Body of pancreas (tissue), 4 donors: ENCODE results near the gene HRH3. TPM values are rescaled to one million over a fixed set of nuclear protein-coding genes. Genes with fewer than 3 reads are reported as not detected.
A peak's percentile ranks its signal among the peaks of the same experiment; 100 is the strongest.

Experiments used
- ATAC-seq: fragments of 150-250 bp; one replicate; pipeline ENCODE4 v1.9.1; 2016
- DNase-seq, 4 donors: peaks; one replicate each; pipeline ENCODE4 v3.0.0-alpha.2; 2019
- H3K27ac ChIP-seq, 4 donors: fragments of 200-600 bp; sonication (generic); 1 replicate in 3 of 4; 2 replicates in 1 of 4; pipeline versions ENCODE4 v1.5.1 to v1.6.1; 2016 to 2019; ENCODE audit warnings: mild to moderate bottlenecking in 1 of 4, mixed read lengths in 1 of 4, moderate library complexity in 1 of 4
- H3K27me3 ChIP-seq, 2 donors: fragments of 200-600 bp; sonication (generic); one replicate each; pipeline ENCODE4 v1.6.0; 2016; ENCODE audit warnings: mild to moderate bottlenecking in 1 of 2
- H3K36me3 ChIP-seq, 2 donors: fragments of 200-600 bp; sonication (generic); replicated peaks in 1 of 2; 2 replicates each; pipeline ENCODE4 v1.5.1; 2016; ENCODE audit warnings: low read depth in 2 of 2; ENCODE audit not compliant: insufficient read depth in 1 of 2
- H3K4me1 ChIP-seq: fragments of 200-600 bp; sonication (generic); one replicate; pipeline ENCODE4 v1.6.0; 2016
- H3K4me3 ChIP-seq, 2 donors: fragments of 200-600 bp; sonication (generic); 1 replicate in 1 of 2; 2 replicates in 1 of 2; pipeline ENCODE4 v1.5.1; 2016 to 2019
- H3K9me3 ChIP-seq, 3 donors: fragments of 200-600 bp; sonication (generic); 1 replicate in 2 of 3; 2 replicates in 1 of 3; pipeline ENCODE4 v1.5.1; 2016
- POLR2A ChIP-seq, 3 donors: fragments of 450-650 bp; IDR thresholded peaks; one replicate each; pipeline ENCODE4 v1.6.1; 2016; ENCODE audit warnings: antibody characterized with exemption in 3 of 3, mild to moderate bottlenecking in 2 of 3
- WGBS, 2 donors: methylation state at CpG; one replicate each; pipeline ENCODE4 v1.1.5; 2017; 5-methylcytosine and 5-hydroxymethylcytosine counted together
- intact Hi-C: fragments of 100-400 bp; cut with DNase I; formaldehyde crosslinking; loops from one replicate; pipeline ENCODE4 v1.15.1; 2023
- total RNA-seq, 2 donors: library from RNA; depleted of rRNA; stranded (reverse); fragments of >200 nt; gene quantifications; one replicate each; pipeline ENCODE4 v1.1.0, GENCODE V29; 2016
- TF ChIP-seq, protein P1 (sequence below), 7 experiments: fragments of 450-650 bp in 4 of 7; fragments of 200-600 bp in 3 of 7; sonication (generic) in 3 of 7; IDR thresholded peaks; one replicate each; pipeline ENCODE4 v1.5.1; 2016 to 2019; ENCODE audit warnings: antibody characterized with exemption in 7 of 7

The HRH3 gene
- total RNA-seq, 2 donors from 2014 or later: 0.33 TPM; not detected in 1

DNA sequence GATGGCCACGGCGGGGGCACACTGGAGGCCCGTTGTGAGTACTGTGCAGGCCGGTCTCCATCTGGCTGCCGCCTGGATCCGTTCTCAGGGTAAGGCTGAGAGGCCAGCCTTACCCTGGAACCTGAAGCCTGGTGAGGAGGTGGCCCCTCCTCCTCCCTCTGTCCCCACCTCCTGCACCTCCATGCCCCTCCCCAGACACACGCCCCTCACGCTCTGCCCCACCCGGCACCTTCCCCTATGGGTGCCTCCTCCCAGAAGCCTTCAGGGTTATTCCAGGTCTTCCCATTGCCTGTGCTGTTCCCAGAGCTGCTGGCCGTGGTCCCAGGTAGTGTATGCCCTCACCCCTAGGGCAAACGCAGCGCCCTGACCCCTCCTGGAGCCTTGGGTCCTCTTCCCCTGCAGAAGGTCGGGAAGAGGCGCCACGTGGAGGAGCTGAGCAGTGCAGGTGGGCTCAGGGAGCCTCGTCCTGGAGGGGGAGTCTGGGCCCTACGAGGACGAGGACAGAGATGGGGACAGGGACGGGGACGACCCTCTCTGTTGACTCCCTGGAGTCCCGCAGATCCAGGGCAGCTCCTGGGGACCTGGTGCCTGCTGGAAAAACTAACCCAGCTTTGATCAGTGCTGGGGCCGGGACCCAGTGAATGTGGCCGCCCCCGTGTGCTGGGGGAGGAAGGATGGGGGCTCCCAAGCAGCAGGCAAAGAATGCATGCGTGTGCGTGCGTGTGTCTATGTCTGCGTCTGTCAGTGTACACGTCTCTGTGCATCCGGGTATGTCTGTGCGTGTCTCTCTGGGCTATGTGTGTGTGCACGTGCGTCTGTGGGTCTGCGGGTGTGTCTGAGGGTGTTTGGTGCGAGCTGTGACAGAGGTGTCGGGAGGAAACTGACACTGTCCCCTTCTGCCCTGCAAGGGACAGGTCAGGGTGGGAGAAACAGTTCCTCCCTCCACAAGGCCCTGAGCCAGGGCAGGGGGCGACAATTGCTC is 8.2 kb upstream of the HRH3 start:
- ATAC-seq (peak; percentile 92), DNase-seq (peak; percentile 74 to 91 (median 88))
- Histone ChIP-seq H3K36me3 (no peaks in the 10 kb centered on the region), H3K9me3 (no peaks in the 10 kb centered on the region), H3K27me3 (no peaks in the 10 kb centered on the region), H3K4me3 (no peak overlapping the region), H3K27ac (peak overlapping the region; percentile 1 to 63 (median 51)), H3K4me1 (peaks cover 14% of the 10 kb centered on the region)
- TF ChIP-seq POLR2A (IDR thresholded peaks at IDR 0.05): peak; percentile 48 to 72 (median 57)
- TF ChIP-seq, protein P1, sequence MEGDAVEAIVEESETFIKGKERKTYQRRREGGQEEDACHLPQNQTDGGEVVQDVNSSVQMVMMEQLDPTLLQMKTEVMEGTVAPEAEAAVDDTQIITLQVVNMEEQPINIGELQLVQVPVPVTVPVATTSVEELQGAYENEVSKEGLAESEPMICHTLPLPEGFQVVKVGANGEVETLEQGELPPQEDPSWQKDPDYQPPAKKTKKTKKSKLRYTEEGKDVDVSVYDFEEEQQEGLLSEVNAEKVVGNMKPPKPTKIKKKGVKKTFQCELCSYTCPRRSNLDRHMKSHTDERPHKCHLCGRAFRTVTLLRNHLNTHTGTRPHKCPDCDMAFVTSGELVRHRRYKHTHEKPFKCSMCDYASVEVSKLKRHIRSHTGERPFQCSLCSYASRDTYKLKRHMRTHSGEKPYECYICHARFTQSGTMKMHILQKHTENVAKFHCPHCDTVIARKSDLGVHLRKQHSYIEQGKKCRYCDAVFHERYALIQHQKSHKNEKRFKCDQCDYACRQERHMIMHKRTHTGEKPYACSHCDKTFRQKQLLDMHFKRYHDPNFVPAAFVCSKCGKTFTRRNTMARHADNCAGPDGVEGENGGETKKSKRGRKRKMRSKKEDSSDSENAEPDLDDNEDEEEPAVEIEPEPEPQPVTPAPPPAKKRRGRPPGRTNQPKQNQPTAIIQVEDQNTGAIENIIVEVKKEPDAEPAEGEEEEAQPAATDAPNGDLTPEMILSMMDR (IDR thresholded peaks at IDR 0.05): peak in 4 of 7 experiments; percentile 20 to 37 (median 26)
- intact Hi-C loops: no loop called here
- WGBS, 2 donors: 22 to 33% methylated on average over 18 to 37 of the region's 37 CpGs

DNA sequence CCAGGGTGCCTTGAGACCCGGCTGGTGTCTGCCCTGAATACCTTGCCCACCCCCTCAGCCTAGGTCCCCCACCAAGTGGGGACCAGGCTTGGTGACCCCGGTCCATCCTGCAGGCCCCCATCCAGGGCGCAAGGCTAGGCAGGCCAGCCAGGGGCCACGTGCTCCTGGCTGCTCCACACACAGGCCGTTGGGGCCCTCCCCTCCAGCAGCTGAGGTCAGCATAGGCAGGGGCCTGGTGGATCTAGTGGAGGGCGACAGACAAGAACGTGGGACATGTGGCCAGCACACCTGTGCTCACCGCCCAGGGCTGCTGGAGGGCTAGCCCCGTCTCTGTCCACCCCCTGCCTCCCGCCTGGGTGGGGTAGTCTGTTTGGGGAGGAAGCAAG is 7.5 kb upstream of the HRH3 start:
- TF ChIP-seq, protein P1 (IDR thresholded peaks at IDR 0.05): no peak
- TF ChIP-seq POLR2A (IDR thresholded peaks at IDR 0.05): no peak
- H3K4me1 ChIP-seq: peaks cover 14% of the 10 kb centered on the region
- no peaks in the 10 kb centered on the region for H3K9me3 ChIP-seq
- no peak for DNase-seq
- H3K27me3 ChIP-seq: no peaks in the 10 kb centered on the region
- ATAC-seq: peak; percentile 33
- H3K27ac ChIP-seq: peak overlapping the region; percentile 1 to 63 (median 51)
- H3K36me3 ChIP-seq: no peaks in the 10 kb centered on the region
- no peak overlapping the region for H3K4me3 ChIP-seq
- 37 to 40% methylated on average over 1 to 10 of the region's 10 CpGs for WGBS, 2 donors
- intact Hi-C loops: no loop called here

DNA sequence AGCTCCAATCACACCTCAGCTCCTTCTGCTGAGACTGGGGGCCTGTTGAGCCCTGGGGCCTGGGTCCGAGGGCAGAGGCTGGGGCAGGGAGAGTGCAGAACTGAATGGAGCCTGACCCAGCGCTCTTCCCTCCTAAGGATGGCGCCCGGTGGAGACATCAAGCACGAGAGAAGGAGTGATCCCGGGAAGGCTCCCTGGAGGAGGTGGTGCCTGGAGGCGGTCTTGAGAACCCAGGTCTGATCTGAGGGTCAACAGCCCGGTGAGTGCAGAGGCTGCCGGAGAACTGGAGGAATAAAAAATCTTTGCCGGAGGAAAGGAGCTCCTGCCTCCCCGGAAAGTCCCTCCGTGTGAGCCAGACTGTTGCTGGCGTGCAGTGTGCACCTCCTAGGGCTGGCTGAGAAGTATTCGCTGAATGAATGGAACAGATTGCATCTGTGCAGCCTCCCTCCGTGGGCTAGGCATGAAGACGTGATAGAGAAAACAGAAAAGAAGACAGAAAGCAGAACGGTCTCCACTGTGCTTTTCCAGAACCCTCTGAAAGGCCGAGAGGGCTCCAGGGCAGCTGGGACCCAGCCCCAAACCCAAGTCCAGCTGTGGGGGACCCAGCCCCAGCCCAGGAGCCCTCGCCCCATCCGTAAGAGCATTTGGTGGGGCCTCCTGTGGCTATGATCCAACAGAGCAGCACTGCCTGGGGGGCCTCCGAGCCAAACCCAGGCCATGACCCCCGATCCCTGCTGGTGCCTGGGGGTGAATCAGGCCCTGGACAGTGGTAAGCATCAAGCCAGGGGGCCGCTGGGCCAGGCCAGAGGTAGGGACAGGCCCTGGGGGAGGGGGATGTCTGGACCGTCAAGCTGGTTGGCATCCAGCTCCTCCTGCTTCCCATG is 6.9 kb upstream of the HRH3 start:
- WGBS, 2 donors: 76 to 88% methylated on average over 18 to 24 of the region's 24 CpGs
- TF ChIP-seq, protein P1 (IDR thresholded peaks at IDR 0.05): no peak
- TF ChIP-seq POLR2A (IDR thresholded peaks at IDR 0.05): no peak
- H3K27me3 ChIP-seq: no peaks in the 10 kb centered on the region
- no peak for ATAC-seq
- H3K4me1 ChIP-seq: peaks cover 14% of the 10 kb centered on the region
- H3K27ac ChIP-seq: peak overlapping the region; percentile 1 to 63 (median 51)
- DNase-seq: no peak
- no peak overlapping the region for H3K4me3 ChIP-seq
- intact Hi-C loops: no loop called here
- H3K9me3 ChIP-seq: no peaks in the 10 kb centered on the region
- H3K36me3 ChIP-seq: no peaks in the 10 kb centered on the region

DNA sequence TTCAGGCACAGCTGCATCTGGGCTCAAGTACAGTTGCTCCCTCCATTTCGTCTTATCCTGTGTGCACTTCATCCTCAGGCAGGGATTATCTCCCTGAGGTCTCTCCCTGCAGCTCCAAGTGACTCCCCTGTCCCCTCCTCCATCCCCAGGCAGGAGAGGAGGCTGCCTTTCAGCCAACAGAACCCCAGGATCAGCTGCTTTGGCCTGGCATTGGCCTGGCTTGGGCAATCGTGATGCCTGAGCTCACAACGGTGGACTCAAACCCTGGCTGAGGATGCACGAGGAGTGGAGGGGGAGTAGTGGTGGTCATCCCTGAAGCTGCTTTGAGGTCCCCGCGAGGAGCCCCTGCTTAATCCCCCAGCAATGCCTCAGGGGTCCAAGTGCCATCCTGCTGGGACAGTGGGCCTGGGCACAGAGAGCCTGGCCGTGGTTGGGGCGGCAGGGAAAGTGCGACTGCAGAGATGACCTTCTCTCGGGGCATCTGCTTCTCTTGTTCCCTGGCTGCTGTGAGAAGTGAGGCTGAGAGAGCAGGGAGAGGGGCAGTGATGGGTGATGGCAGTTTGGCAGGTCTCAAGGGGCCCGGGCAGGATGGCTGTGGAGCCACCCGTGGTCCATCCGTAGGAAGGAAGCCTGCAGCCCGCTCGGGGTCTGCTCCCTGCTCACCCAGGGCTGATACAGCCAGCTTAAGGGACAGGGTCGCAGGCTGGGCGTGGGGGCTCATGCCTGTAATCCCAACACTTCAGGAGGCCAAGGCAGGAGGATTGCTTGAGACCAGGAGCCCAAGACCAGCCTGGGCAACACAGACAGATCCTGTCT is 6.0 kb upstream of the HRH3 start:
- intact Hi-C loops: no loop called here
- H3K36me3 ChIP-seq: no peaks in the 10 kb centered on the region
- H3K9me3 ChIP-seq: no peaks in the 10 kb centered on the region
- 80 to 93% methylated on average over 12 to 17 of the region's 17 CpGs for WGBS, 2 donors
- H3K27me3 ChIP-seq: no peaks in the 10 kb centered on the region
- ATAC-seq (no peak), DNase-seq (no peak)
- no peak for TF ChIP-seq POLR2A (IDR thresholded peaks at IDR 0.05)
- TF ChIP-seq, protein P1 (IDR thresholded peaks at IDR 0.05): no peak
- no peak overlapping the region for H3K27ac ChIP-seq
- no peak overlapping the region for H3K4me3 ChIP-seq
- peaks cover 14% of the 10 kb centered on the region for H3K4me1 ChIP-seq
